KMS-11 (cell line): ENCODE results near the gene AMACR.

Experiments
- H2AFZ ChIP-seq: fragments of 200-600 bp; sonication (generic); 2 replicates; pipeline ENCODE4 v1.6.1; 2016; ENCODE audit warnings: antibody characterized with exemption, mixed run types, low read depth
- H3K27ac ChIP-seq: fragments of 200-600 bp; sonication (generic); 2 replicates; pipeline ENCODE4 v1.6.1; 2016; ENCODE audit warnings: mild to moderate bottlenecking, mixed run types
- H3K27me3 ChIP-seq: fragments of 200-600 bp; sonication (generic); 2 replicates; pipeline ENCODE4 v1.6.1; 2017; ENCODE audit warnings: mild to moderate bottlenecking, low read depth, mixed run types, moderate library complexity; ENCODE audit not compliant: insufficient read depth
- H3K36me3 ChIP-seq: fragments of 200-600 bp; sonication (generic); 2 replicates; pipeline ENCODE4 v1.6.1; 2017; ENCODE audit warnings: mild to moderate bottlenecking, mixed run types; ENCODE audit not compliant: insufficient read depth
- H3K4me1 ChIP-seq: fragments of 200-600 bp; sonication (generic); 2 replicates; pipeline ENCODE4 v1.6.1; 2016; ENCODE audit warnings: mild to moderate bottlenecking, low read depth, mixed run types; ENCODE audit not compliant: poor library complexity, severe bottlenecking
- H3K4me2 ChIP-seq: fragments of 200-600 bp; sonication (generic); 2 replicates; pipeline ENCODE4 v1.7.0; 2016; ENCODE audit warnings: mild to moderate bottlenecking, mixed run types
- H3K4me3 ChIP-seq: fragments of 200-600 bp; sonication (generic); IDR thresholded peaks from 2 replicates; pipeline ENCODE4 v1.6.1; 2017; ENCODE audit warnings: low read depth, low read length, mixed read lengths; ENCODE audit not compliant: insufficient read depth
- H3K79me2 ChIP-seq: fragments of 200-600 bp; sonication (generic); 2 replicates; pipeline ENCODE4 v1.6.1; 2016; ENCODE audit warnings: low read depth, mixed run types; ENCODE audit not compliant: insufficient read depth
- H3K9ac ChIP-seq: fragments of 200-600 bp; sonication (generic); 2 replicates; pipeline ENCODE4 v1.6.1; 2016; ENCODE audit warnings: mild to moderate bottlenecking, mixed run types
- H4K20me1 ChIP-seq: fragments of 200-600 bp; sonication (generic); 2 replicates; pipeline ENCODE4 v1.6.1; 2016; ENCODE audit warnings: mild to moderate bottlenecking, mixed run types; ENCODE audit not compliant: insufficient read depth
- CTCF ChIP-seq: fragments of 200-600 bp; sonication (generic); conservative IDR thresholded peaks from 2 replicates; pipeline ENCODE4 v1.6.1; 2017; ENCODE audit warnings: low read depth, mild to moderate bottlenecking, antibody characterized with exemption, low read length, moderate library complexity, mixed read lengths

Gene AMACR

GRCh38 chr5:33995865-33996264 is 12.0 kb downstream of the AMACR start:
- Histone ChIP-seq H3K4me3 (no peak overlapping the region), H3K79me2 (no peaks in the 10 kb centered on the region), H3K9ac (no peak overlapping the region), H4K20me1 (no peaks in the 10 kb centered on the region), H3K36me3 (no peaks in the 10 kb centered on the region), H2AFZ (no peak overlapping the region), H3K4me1 (peaks cover 23% of the 10 kb centered on the region), H3K27me3 (no peaks in the 10 kb centered on the region), H3K27ac (no peak overlapping the region), H3K4me2 (no peak overlapping the region)
- no peak for TF ChIP-seq CTCF

GRCh38 chr5:33994845-33995244 is 13.0 kb downstream of the AMACR start:
- Histone ChIP-seq H4K20me1 (no peaks in the 10 kb centered on the region), H3K27me3 (no peaks in the 10 kb centered on the region), H3K36me3 (no peaks in the 10 kb centered on the region), H3K4me3 (no peak overlapping the region), H3K79me2 (no peaks in the 10 kb centered on the region), H3K4me1 (peaks cover 23% of the 10 kb centered on the region), H3K9ac (no peak overlapping the region), H3K27ac (no peak overlapping the region; the same call in 1 of the 2 replicates), H2AFZ (no peak overlapping the region), H3K4me2 (peak overlapping the region; percentile 39; the same call in 1 of the 2 replicates)
- no peak for TF ChIP-seq CTCF

- Histone ChIP-seq H3K27ac (no peak overlapping the region), H2AFZ (no peak overlapping the region), H3K79me2 (no peaks in the 10 kb centered on the region), H3K4me3 (no peak overlapping the region), H3K36me3 (no peaks in the 10 kb centered on the region), H3K9ac (no peak overlapping the region), H3K27me3 (no peaks in the 10 kb centered on the region), H4K20me1 (no peaks in the 10 kb centered on the region), H3K4me1 (peaks cover 23% of the 10 kb centered on the region), H3K4me2 (no peak overlapping the region)
- no peak for TF ChIP-seq CTCF
These were observed 15.0 kb downstream of the AMACR start for GRCh38 chr5:33992864-33993263.

- no peak overlapping the region for H3K9ac ChIP-seq
- H3K36me3 ChIP-seq = no peaks in the 10 kb centered on the region
- no peaks in the 10 kb centered on the region for H3K27me3 ChIP-seq
- H3K79me2 ChIP-seq = no peaks in the 10 kb centered on the region
- no peak overlapping the region for H2AFZ ChIP-seq
- H3K4me3 ChIP-seq = no peak overlapping the region
- no peaks in the 10 kb centered on the region for H4K20me1 ChIP-seq
- no peak overlapping the region for H3K4me2 ChIP-seq
- no peak overlapping the region for H3K27ac ChIP-seq
- no peaks in the 10 kb centered on the region for H3K4me1 ChIP-seq
- TF ChIP-seq CTCF = no peak
These were observed 22.4 kb downstream of the AMACR start for GRCh38 chr5:33985447-33985846.
